Epithelial cell of proximal tubule (primary cell): ENCODE measurements around the gene GIMAP7. TPM values are rescaled to one million over a fixed set of nuclear protein-coding genes. Genes with fewer than 3 reads are reported as not detected.
"Not testable (repeated sequence)": the region's sequence is repeated elsewhere in the genome, so short reads cannot be mapped to it uniquely, and the experiment has no call there.

Source experiments
- DNase-seq: peaks from one replicate; pipeline ENCODE4 v3.0.0-alpha.2; 2011; ENCODE audit warnings: low read depth
- H3K4me3 ChIP-seq: 2 replicates; pipeline ENCODE4 v1.5.1; 2011; ENCODE audit warnings: low read depth, mild to moderate bottlenecking, low read length
- total RNA-seq: library from RNA; depleted of rRNA; stranded (reverse); fragments of >200 nt; gene quantifications from 2 replicates; pipeline ENCODE4 v1.2.3, GENCODE V29; 2015
- TF ChIP-seq, protein P1 (sequence below): conservative IDR thresholded peaks from 2 replicates; pipeline ENCODE4 v1.5.1; 2012; ENCODE audit warnings: low read depth, mild to moderate bottlenecking, low read length

The GIMAP7 gene
- total RNA-seq, 1 donor from 2014 or later: not detected

DNA sequence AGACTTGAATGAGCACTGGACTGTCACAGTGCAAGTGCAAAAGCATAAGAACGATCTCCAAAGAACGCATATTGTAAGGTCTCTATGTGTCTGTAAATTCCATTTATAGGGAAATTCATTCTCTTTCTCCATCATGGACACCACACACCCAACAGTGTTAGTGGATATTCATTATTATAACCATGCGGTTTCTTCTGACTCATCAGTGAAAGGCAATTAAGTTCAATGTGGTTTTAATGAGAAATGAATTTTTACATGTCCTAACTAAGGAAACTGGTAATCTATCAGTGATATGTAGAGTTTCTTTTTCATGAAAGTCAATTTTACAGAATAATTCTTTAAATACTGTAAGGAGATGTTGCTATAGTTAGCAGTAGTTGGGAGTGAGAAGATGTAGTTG, 38.4 kb upstream of the GIMAP7 start:
- no peak overlapping the region for H3K4me3 ChIP-seq
- DNase-seq: no peak
- TF ChIP-seq, protein P1, sequence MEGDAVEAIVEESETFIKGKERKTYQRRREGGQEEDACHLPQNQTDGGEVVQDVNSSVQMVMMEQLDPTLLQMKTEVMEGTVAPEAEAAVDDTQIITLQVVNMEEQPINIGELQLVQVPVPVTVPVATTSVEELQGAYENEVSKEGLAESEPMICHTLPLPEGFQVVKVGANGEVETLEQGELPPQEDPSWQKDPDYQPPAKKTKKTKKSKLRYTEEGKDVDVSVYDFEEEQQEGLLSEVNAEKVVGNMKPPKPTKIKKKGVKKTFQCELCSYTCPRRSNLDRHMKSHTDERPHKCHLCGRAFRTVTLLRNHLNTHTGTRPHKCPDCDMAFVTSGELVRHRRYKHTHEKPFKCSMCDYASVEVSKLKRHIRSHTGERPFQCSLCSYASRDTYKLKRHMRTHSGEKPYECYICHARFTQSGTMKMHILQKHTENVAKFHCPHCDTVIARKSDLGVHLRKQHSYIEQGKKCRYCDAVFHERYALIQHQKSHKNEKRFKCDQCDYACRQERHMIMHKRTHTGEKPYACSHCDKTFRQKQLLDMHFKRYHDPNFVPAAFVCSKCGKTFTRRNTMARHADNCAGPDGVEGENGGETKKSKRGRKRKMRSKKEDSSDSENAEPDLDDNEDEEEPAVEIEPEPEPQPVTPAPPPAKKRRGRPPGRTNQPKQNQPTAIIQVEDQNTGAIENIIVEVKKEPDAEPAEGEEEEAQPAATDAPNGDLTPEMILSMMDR: no peak

DNA sequence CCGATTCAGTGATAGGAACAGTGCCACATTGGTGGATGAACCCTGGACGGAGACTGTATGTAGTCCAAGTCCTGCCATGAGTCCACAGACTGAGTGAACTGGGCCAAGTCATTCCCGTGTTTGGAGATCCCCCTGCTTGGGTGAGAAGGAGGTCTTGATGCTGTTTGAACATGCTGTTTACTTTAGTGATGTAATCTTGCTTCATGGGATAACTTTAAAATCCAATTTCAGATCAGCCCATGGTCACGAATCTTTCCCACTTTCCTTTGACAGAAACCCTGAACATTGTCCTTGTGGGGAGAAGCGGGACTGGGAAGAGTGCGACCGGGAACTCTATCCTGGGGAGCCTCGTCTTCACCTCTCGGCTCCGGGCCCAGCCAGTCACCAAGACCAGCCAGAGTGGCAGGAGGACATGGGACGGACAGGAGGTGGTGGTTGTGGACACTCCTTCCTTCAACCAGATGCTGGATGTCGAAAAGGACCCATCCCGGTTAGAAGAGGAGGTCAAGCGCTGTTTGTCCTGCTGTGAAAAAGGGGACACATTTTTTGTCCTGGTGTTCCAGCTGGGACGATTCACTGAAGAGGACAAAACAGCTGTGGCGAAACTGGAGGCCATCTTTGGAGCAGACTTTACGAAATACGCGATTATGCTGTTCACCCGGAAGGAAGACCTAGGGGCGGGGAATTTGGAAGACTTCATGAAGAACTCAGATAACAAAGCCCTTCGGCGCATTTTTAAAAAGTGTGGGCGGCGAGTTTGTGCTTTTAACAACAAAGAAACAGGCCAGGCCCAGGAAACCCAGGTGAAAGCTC, 37.6 kb upstream of the GIMAP7 start:
- TF ChIP-seq, protein P1: no peak
- no peak overlapping the region for H3K4me3 ChIP-seq
- DNase-seq: no peak

DNA sequence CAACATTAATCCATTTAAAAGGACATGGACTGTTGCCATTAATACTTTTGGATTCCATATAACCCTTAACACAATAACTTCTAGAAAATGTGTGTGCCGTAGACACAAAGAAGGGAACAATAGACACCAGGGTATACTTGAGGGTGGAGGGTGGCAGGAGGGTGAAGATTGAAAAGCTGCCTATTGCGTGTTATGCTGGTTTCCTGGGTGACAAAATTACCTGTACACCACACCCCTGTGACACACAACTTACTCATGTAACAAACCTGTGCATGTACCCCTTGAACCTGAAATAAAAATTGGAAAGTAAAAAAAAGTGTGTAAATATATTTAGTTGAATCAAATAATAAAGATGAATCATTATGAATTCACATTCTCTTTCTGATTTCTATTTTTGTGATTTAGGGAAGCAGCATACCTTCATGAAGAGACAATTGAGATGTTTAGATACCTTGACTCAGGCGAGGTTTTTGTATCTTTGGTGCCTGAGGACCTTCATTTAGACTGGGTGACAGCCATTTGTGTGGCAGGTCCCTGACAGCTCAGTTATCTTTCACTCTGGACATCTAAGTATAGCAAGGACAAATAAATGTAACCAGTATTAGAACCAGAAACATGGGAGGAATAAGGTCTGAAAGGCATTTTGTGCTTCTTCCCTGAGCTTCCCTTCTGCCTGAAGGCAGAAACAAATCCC, 35.5 kb upstream of the GIMAP7 start:
- no peak overlapping the region for H3K4me3 ChIP-seq
- TF ChIP-seq, protein P1: no peak
- no peak for DNase-seq

DNA sequence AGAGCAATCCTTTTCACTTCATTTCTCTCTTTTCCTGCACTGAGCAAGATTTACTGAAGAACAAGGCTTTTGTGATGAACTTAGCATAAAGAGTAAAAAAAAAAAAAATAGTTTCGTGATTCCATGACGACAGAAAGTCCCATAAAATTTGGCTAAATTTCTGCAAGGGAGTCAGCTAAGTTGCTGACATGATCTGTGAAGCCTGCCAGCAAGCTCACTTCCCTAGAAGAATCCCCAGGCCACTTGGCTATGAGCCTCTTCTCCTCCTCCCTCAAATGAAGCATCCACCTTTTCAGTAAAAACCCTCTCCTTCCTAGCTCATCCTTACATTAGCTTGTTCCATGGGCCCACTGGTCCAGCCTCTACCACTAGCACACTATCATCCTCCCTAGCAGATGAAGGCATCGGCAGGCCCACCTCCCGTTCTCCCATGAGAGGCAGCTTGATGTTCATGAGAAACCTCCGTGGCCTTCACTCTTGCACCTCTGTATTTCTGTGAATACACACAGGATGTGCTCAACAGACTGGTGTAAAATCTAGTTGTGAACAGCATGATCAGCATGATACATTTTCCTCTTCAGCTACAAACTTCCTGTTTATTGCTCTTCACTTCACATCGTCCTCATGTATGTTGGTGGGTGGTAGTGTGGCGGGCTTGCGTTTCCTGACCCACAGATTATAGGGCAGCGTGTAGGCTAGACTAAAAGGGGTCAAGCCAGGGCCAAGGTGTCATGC, 33.3 kb upstream of the GIMAP7 start:
- TF ChIP-seq, protein P1: no peak
- H3K4me3 ChIP-seq: no peak overlapping the region
- DNase-seq: no peak

DNA sequence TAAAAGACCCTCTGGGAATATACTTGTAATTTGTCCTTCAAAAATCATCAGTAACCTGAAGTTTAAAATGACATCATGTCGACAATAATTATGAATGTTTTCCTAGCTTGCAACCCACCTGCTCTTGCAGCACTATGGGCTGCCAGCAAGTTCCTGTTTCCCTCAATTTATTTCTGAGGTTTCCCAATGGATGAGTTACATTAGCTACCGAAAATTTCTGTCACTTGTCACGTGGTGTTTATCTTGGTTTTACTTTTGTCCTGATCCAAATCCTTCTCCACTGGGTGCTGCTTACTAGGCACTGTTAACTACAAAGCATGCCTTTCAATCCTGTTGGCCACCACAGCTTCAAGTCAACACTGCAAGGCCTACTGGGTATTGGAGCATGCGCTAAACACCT, 32.8 kb upstream of the GIMAP7 start:
- no peak for DNase-seq
- H3K4me3 ChIP-seq: no peak overlapping the region
- TF ChIP-seq, protein P1: no peak

DNA sequence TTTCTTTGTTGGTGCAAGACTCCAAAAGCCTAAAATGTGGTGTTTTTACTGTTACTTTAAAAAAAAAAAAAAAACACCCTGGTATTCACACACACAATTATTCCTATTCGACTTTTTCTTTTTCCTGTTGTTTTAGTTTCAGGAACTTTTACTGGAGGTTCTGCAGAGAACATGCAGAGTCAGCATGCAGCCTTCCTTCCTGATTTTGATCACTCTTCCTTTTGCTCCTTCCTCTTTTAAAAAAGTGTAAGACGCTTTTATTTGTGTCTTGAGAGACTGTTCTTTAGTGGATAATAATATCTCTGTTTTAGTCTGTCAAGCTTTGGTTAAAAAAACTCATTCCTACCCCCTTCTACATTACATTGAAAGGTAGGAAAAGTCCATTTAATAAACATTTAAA, 31.2 kb upstream of the GIMAP7 start:
- not testable (repeated sequence) for H3K4me3 ChIP-seq, DNase-seq

DNA sequence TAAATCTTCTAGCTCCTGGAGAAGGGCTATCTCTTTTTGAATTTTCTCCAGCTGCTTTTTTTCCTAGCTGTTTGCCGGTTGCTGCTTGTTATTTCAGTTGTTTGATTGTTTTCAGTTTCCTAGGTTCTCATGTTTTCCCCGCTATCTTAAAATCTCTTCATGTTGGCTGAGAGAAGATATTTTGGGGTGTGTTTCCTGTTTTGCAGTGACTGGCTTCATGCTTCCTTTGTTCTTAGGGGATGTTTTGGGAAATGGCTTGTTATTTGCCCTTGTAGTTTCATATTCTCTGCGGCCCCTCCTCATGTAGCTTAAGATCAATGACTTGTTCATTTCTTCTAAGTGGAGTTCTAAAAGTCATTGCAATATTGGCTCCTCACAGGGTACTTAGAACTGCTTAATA, 30.6 kb upstream of the GIMAP7 start:
- H3K4me3 ChIP-seq, DNase-seq: not testable (repeated sequence)
